Measurements from ENCODE around the gene GNAI2. TPM values are rescaled to one million over a fixed set of nuclear protein-coding genes. Genes with fewer than 3 reads are reported as not detected.

The GNAI2 gene
- total RNA-seq: 100 to 1,000 TPM in 2 of 4 donors, 10 to 100 TPM in 2; 71.8 to 178 (median 98.4) TPM

DNA sequence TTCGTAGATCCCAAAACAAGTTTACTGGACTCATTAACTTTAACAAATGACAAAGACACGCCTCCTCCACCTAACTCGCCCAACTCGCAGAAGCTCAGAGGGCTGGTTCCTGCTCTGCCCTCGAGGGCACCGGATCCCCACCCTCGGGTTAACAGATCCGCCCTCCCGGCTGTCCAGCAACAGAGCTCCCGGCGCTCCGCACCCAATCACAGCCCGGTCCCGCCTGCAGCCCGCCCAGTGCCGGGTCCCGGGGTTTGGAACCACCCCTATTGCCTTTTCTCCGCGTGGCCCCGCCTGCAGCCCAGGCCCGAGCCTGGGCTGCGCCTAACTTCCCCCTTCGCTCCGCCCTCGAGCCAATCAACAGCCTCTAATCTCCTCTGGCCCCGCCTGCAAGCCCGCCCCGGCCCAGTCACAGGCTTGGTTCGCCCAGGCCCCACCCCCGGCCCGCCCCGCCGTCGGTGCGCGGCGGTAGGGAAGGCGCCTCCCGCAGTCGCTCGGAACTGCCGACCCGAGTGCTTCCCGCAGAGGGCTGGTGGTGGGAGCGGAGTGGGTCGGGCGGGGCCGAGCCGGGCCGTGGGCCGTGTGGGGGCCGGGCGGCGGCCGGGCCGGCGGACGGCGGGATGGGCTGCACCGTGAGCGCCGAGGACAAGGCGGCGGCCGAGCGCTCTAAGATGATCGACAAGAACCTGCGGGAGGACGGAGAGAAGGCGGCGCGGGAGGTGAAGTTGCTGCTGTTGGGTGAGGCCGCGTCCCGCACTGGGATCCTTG lies at the start of gene GNAI2:
Gene GNAI2 (plus strand): TSS at position 489 of the 768 bp plus-strand sequence. CDS start 132 bp downstream, at position 621.
- TF ChIP-seq POLR2A (IDR thresholded peaks at IDR 0.05): peak; percentile 75 to 94
- TF ChIP-seq, protein P1, sequence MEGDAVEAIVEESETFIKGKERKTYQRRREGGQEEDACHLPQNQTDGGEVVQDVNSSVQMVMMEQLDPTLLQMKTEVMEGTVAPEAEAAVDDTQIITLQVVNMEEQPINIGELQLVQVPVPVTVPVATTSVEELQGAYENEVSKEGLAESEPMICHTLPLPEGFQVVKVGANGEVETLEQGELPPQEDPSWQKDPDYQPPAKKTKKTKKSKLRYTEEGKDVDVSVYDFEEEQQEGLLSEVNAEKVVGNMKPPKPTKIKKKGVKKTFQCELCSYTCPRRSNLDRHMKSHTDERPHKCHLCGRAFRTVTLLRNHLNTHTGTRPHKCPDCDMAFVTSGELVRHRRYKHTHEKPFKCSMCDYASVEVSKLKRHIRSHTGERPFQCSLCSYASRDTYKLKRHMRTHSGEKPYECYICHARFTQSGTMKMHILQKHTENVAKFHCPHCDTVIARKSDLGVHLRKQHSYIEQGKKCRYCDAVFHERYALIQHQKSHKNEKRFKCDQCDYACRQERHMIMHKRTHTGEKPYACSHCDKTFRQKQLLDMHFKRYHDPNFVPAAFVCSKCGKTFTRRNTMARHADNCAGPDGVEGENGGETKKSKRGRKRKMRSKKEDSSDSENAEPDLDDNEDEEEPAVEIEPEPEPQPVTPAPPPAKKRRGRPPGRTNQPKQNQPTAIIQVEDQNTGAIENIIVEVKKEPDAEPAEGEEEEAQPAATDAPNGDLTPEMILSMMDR (IDR thresholded peaks at IDR 0.05): peak in 3 of 6 experiments; percentile 9 to 22 (median 11)
- Histone ChIP-seq H3K27me3 (no peaks in the 10 kb centered on the region), H3K27ac (peak within 1 kb of the TSS; percentile 90 to 95 (median 94)), H3K4me3 (peak within 1 kb of the TSS; percentile 75 to 99 (median 88)), H3K4me1 (peaks cover 4 to 47% (median 33%) of the 10 kb centered on the region in 4 donors), H3K36me3 (peaks cover 0 to 2% (median 0%) of the 10 kb centered on the region in 3 donors), H3K9me3 (no peaks in the 10 kb centered on the region)
- DNase-seq: peak; percentile 98 to 100 (median 99)

DNA sequence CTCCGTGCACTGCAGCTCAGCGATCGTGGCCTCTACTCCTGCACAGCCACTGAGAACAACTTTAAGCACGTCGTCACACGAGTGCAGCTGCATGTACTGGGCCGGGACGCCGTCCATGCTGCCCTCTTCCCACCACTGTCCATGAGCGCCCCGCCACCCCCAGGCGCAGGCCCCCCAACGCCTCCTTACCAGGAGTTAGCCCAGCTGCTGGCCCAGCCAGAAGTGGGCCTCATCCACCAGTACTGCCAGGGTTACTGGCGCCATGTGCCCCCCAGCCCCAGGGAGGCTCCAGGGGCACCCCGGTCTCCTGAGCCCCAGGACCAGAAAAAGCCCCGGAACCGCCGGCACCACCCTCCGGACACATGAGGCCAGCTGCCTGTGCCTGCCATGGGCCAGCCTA lies 48.3 kb upstream of the GNAI2 start:
- peaks cover 0 to under 1% (median 0%) of the 10 kb centered on the region in 4 donors for H3K4me1 ChIP-seq
- TF ChIP-seq, protein P1 (IDR thresholded peaks at IDR 0.05): no peak
- no peak for TF ChIP-seq POLR2A (IDR thresholded peaks at IDR 0.05)
- no peak overlapping the region for H3K4me3 ChIP-seq
- H3K27me3 ChIP-seq: no peaks in the 10 kb centered on the region
- no peak for DNase-seq
- no peaks in the 10 kb centered on the region for H3K9me3 ChIP-seq
- H3K27ac ChIP-seq: no peak overlapping the region
- H3K36me3 ChIP-seq: peaks cover 0 to 7% (median 0%) of the 10 kb centered on the region in 3 donors

DNA sequence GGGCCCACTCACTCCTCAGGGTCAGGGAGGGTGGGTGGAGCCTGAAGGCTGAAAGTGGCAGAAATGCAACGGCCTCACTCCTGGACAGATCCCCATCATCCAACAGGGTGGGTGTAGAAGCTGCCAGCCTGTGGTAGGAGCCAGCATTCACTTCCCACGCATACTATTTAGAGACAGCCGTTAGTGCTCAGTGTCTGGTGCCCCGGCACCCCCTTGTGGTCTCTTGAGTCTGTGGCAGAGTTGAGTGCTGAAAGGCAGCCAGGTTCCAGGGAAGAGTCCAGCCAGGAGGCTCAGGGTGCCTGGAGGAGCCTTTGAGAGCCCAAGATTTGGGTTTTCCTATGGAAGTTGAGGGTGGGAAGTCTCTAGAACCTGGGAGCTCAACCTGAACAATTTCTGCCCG lies 46.7 kb upstream of the GNAI2 start:
- DNase-seq: peak; percentile 19 to 87 (median 83)
- H3K36me3 ChIP-seq: peaks cover 0 to 7% (median 0%) of the 10 kb centered on the region in 3 donors
- no peak overlapping the region for H3K4me3 ChIP-seq
- TF ChIP-seq, protein P1 (IDR thresholded peaks at IDR 0.05): peak in 4 of 6 experiments; percentile 53 to 93 (median 90)
- TF ChIP-seq POLR2A (IDR thresholded peaks at IDR 0.05): no peak
- no peak overlapping the region for H3K27ac ChIP-seq
- peaks cover 0 to 15% of the 10 kb centered on the region in 2 donors for H3K27me3 ChIP-seq
- H3K4me1 ChIP-seq: peaks cover 0 to 14% (median 5%) of the 10 kb centered on the region in 4 donors
- no peaks in the 10 kb centered on the region for H3K9me3 ChIP-seq

DNA sequence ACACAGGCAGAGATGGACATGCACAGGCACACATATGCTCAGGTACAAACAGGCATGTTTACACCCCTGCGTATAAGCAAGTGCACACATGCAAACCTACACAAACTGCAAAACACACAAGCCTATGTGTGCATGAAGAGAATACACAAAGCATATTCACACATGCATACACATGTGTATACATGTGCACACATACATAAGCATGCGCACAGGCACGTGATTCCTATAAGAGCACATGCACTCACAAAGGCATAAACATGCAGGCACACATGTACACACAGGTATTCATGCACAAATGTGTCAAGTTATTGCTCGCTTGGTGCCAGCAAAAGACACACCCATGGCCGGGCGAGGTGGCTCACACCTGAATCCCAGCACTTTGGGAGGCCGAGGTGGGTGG lies 46.0 kb upstream of the GNAI2 start:
- H3K4me3 ChIP-seq: no peak overlapping the region
- no peak for DNase-seq
- H3K36me3 ChIP-seq: peaks cover 0 to 7% (median 0%) of the 10 kb centered on the region in 3 donors
- H3K9me3 ChIP-seq: no peaks in the 10 kb centered on the region
- peaks cover 0 to 16% of the 10 kb centered on the region in 2 donors for H3K27me3 ChIP-seq
- no peak overlapping the region for H3K27ac ChIP-seq
- H3K4me1 ChIP-seq: peaks cover 0 to 21% (median 9%) of the 10 kb centered on the region in 4 donors
- no peak for TF ChIP-seq POLR2A (IDR thresholded peaks at IDR 0.05)
- TF ChIP-seq, protein P1 (IDR thresholded peaks at IDR 0.05): no peak

DNA sequence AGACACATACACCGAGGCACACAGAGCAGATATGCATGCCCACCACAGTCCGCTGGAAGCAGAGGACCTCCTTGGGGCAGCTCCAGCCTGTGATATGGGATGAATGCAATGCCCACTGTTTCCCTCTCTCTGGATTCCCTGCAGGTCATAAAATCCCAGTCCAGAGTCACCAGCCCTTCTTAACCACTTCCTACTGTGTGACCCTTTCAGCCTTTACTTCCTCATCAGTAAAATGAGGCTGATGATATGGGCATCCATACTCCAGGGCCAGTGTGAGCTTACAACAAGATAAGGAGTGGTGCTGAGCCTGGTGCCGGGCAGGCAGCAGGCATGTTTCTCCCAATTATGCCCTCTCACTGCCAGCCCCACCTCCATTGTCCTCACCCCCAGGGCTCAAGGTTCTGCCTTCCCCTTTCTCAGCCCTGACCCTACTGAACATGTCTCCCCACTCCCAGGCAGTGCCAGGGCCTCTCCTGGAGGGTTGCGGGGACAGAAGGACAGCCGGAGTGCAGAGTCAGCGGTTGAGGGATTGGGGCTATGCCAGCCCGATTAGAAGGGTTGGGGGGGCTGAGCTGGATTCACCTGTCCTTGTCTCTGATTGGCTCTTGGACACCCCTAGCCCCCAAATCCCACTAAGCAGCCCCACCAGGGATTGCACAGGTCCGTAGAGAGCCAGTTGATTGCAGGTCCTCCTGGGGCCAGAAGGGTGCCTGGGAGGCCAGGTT lies 44.9 kb upstream of the GNAI2 start, which contains the start of gene GNAT1:
Gene GNAT1 (plus strand): TSS at position 675 of the 725 bp plus-strand sequence. CDS start 116 bp downstream, outside the sequence.
- Histone ChIP-seq H3K9me3 (no peaks in the 10 kb centered on the region), H3K36me3 (no peaks in the 10 kb centered on the region), H3K27ac (no peak within 1 kb of the TSS), H3K4me3 (no peak within 1 kb of the TSS), H3K4me1 (peaks cover 0 to 27% (median 9%) of the 10 kb centered on the region in 4 donors), H3K27me3 (peaks cover 0 to 16% of the 10 kb centered on the region in 2 donors)
- DNase-seq: no peak
- TF ChIP-seq, protein P1 (IDR thresholded peaks at IDR 0.05): no peak
- TF ChIP-seq POLR2A (IDR thresholded peaks at IDR 0.05): no peak

Data from Peyer's patch (tissue), 4 donors.